Epithelial cell of umbilical artery (primary cell): ENCODE data around the gene ICAM1. TPM values are rescaled to one million over a fixed set of nuclear protein-coding genes. Genes with fewer than 3 reads are reported as not detected.

ENCODE experiments used
- total RNA-seq: library from RNA; depleted of rRNA; stranded (reverse); fragments of >200 nt; gene quantifications from 2 replicates; pipeline ENCODE4 v1.2.3, GENCODE V29; 2014

ICAM1 gene
- 7.1 and 22.9 TPM in 2 replicates for total RNA-seq

GRCh38 chr19:10270616-10271394 lies at the start of gene ICAM1:
Gene ICAM1 (plus strand): TSS chr19:10271120. CDS start chr19:10271160, 40 bp downstream.

GRCh38 chr19:10230861-10231611 lies 39.9 kb upstream of the ICAM1 start, which contains the start of gene S1PR2:
Gene S1PR2 (minus strand): TSS chr19:10231331. CDS start chr19:10224905, 6,426 bp downstream.

GRCh38 chr19:10251792-10252694 lies 18.9 kb upstream of the ICAM1 start, which contains the start of gene MRPL4:
Gene MRPL4 (plus strand): TSS chr19:10252214. CDS start chr19:10252254, 40 bp downstream.

GRCh38 chr19:10286803-10287737 lies 16.1 kb downstream of the ICAM1 start, which contains the start of gene ICAM4:
Gene ICAM4 (plus strand): TSS chr19:10286955. CDS start chr19:10287013, 58 bp downstream.

GRCh38 chr19:10289836-10290356 lies 19.0 kb downstream of the ICAM1 start, which contains the start of gene ICAM5:
Gene ICAM5 (plus strand): TSS chr19:10289952. CDS start chr19:10290044, 92 bp downstream.

GRCh38 chr19:10309423-10309822 lies 38.5 kb downstream of the ICAM1 start, which contains the start of gene ZGLP1:
Gene ZGLP1 (minus strand): TSS chr19:10309815.

GRCh38 chr19:10315335-10316214 lies 44.7 kb downstream of the ICAM1 start, which contains the start of gene FDX2:
Gene FDX2 (minus strand): TSS chr19:10316015. CDS start chr19:10315996, 19 bp downstream.

GRCh38 chr19:10332965-10333757 lies 62.2 kb downstream of the ICAM1 start, which contains the start of gene RAVER1:
Gene RAVER1 (minus strand): TSS chr19:10333529. CDS start chr19:10333507, 22 bp downstream.

Other genes starting within 250 kb of the ICAM1 start
- 15.9 and 45.0 TPM in 2 replicates for gene SHFL, start 184.8 kb upstream of the ICAM1 start, total RNA-seq
- under 0.01 TPM in 1 of 2 replicates, not detected in the other for gene ANGPTL6, start 168.4 kb upstream of the ICAM1 start, total RNA-seq
- gene PPAN, start 164.8 kb upstream of the ICAM1 start, total RNA-seq = 35.7 and 43.9 TPM in 2 replicates
- 2.0 and 2.9 TPM in 2 replicates for gene P2RY11, start 159.4 kb upstream of the ICAM1 start, total RNA-seq
- 354 and 514 TPM in 2 replicates for gene EIF3G, start 151.2 kb upstream of the ICAM1 start, total RNA-seq
- 33.7 and 39.3 TPM in 2 replicates for gene DNMT1, start 76.2 kb upstream of the ICAM1 start, total RNA-seq
- 0.61 and 0.65 TPM in 2 replicates for gene S1PR2, start 39.8 kb upstream of the ICAM1 start, total RNA-seq
- 22.0 and 29.9 TPM in 2 replicates for gene MRPL4, start 18.9 kb upstream of the ICAM1 start, total RNA-seq
- gene ICAM4, start 15.8 kb downstream of the ICAM1 start, total RNA-seq = 0.65 and 1.4 TPM in 2 replicates
- gene ICAM5, start 18.8 kb downstream of the ICAM1 start, total RNA-seq = under 0.01 and 0.76 TPM in 2 replicates
- gene ZGLP1, start 38.7 kb downstream of the ICAM1 start, total RNA-seq = under 0.01 and 0.15 TPM in 2 replicates
- 11.0 and 15.7 TPM in 2 replicates for gene FDX2, start 44.9 kb downstream of the ICAM1 start, total RNA-seq
- gene RAVER1, start 62.4 kb downstream of the ICAM1 start, total RNA-seq = 7.1 and 7.4 TPM in 2 replicates
- gene ICAM3, start 68.5 kb downstream of the ICAM1 start, total RNA-seq = 11.7 and 16.6 TPM in 2 replicates
- gene TYK2, start 109.5 kb downstream of the ICAM1 start, total RNA-seq = 59.1 and 82.8 TPM in 2 replicates
- 309 and 362 TPM in 2 replicates for gene CDC37, start 132.4 kb downstream of the ICAM1 start, total RNA-seq
- 1.6 and 1.7 TPM in 2 replicates for gene PDE4A, start 149.4 kb downstream of the ICAM1 start, total RNA-seq
- 76.0 and 78.3 TPM in 2 replicates for gene KEAP1, start 232.2 kb downstream of the ICAM1 start, total RNA-seq
- under 0.01 TPM in 1 of 2 replicates, not detected in the other for gene S1PR5, start 246.3 kb downstream of the ICAM1 start, total RNA-seq